SH-SY5Y (cell line): ENCODE data around the gene ARHGEF3.

Experiments
- GATA2 ChIP-seq: IDR thresholded peaks from 2 replicates; pipeline ENCODE4 v1.6.1; 2011; ENCODE audit warnings: mild to moderate bottlenecking, low read depth, low read length
- GATA3 ChIP-seq: IDR thresholded peaks from 2 replicates; pipeline ENCODE4 v1.6.1; 2011; ENCODE audit warnings: low read depth, mild to moderate bottlenecking, low read length, moderate library complexity

Gene ARHGEF3

GRCh38 chr3:56776556-56776950 lies 25.2 kb downstream of the ARHGEF3 start:
- no peak for TF ChIP-seq GATA2
- TF ChIP-seq GATA3 = no peak

- no peak for TF ChIP-seq GATA3
- no peak for TF ChIP-seq GATA2
Measured at GRCh38 chr3:56775838-56776555, 25.8 kb downstream of the ARHGEF3 start.

GRCh38 chr3:56775445-56775837 lies 26.3 kb downstream of the ARHGEF3 start:
- TF ChIP-seq GATA2 = no peak
- TF ChIP-seq GATA3 = no peak

- TF ChIP-seq GATA2 (no peak), GATA3 (no peak)
Measured at GRCh38 chr3:56773986-56774385, 27.8 kb downstream of the ARHGEF3 start.

GRCh38 chr3:56772952-56773938 lies 28.5 kb downstream of the ARHGEF3 start:
- TF ChIP-seq GATA2 (no peak), GATA3 (no peak)

- no peak for TF ChIP-seq GATA3
- no peak for TF ChIP-seq GATA2
Measured at GRCh38 chr3:56771376-56771775, 30.4 kb downstream of the ARHGEF3 start.

GRCh38 chr3:56769116-56769707 lies 32.5 kb downstream of the ARHGEF3 start:
- TF ChIP-seq GATA3 (no peak), GATA2 (no peak)

GRCh38 chr3:56764904-56765547 lies 36.7 kb downstream of the ARHGEF3 start:
- no peak for TF ChIP-seq GATA2
- no peak for TF ChIP-seq GATA3

- TF ChIP-seq GATA2 (no peak), GATA3 (no peak)
Measured at GRCh38 chr3:56764184-56764583, 37.6 kb downstream of the ARHGEF3 start.

- TF ChIP-seq GATA3 = no peak
- no peak for TF ChIP-seq GATA2
Measured at GRCh38 chr3:56763233-56763632, 38.5 kb downstream of the ARHGEF3 start.

GRCh38 chr3:56762718-56763117 lies 39.0 kb downstream of the ARHGEF3 start:
- TF ChIP-seq GATA3 = no peak
- TF ChIP-seq GATA2 = no peak

- TF ChIP-seq GATA2 = no peak
- no peak for TF ChIP-seq GATA3
Measured at GRCh38 chr3:56761887-56762651, 39.7 kb downstream of the ARHGEF3 start.

- TF ChIP-seq GATA2 (no peak), GATA3 (no peak)
Measured at GRCh38 chr3:56761023-56761422, 40.7 kb downstream of the ARHGEF3 start.
